GM21381 (cell line): Measurements from ENCODE around the gene D2HGDH.
"Not testable (repeated sequence)": the region's sequence is repeated elsewhere in the genome, so short reads cannot be mapped to it uniquely, and the experiment has no call there.

Source experiments
- ATAC-seq: cut with Tn5 transposase; IDR thresholded peaks from one replicate; pipeline ENCODE4 v1.9.1; 2021; ENCODE audit warnings: mild to moderate bottlenecking, moderate library complexity; ENCODE audit not compliant: unreplicated experiment

D2HGDH gene

DNA sequence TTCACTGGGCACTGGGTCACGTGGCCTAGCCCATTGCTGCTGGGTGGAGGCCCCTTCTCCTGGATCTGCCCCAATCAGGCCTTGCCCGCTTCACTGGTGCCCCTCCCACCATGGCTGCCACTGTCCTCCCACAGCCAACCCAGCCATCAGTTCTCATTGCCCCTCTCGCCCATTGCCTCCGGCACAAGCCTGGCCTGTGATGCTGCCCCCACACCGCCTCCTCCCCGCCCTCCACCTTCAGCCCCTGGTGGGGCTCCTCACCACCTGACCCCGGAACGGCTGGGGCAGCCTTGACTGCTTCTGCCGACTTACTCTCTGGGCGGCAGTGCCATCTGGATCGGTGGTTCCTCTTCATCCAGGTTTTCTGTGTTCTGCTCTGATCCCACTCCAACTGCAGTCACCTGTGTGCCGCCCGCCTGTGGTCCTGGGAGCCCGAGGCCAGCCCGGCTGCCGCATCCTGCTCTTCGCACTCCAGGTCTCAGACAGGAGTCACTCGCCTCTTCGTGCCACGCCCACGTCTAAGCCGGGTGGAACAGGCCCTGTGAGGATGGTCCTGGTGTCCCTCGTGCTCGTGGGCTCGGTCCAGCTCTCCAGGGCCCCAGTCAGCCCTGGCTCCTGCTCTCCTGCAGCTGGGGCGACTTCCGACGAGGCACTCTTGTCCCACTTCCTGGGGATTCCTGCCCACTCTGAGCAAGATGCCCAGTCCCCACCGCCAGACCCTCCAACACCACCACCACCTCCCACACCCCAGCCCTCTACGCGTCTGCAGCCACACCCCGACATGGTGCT lies 14.2 kb downstream of the D2HGDH start:
- no peak for ATAC-seq

DNA sequence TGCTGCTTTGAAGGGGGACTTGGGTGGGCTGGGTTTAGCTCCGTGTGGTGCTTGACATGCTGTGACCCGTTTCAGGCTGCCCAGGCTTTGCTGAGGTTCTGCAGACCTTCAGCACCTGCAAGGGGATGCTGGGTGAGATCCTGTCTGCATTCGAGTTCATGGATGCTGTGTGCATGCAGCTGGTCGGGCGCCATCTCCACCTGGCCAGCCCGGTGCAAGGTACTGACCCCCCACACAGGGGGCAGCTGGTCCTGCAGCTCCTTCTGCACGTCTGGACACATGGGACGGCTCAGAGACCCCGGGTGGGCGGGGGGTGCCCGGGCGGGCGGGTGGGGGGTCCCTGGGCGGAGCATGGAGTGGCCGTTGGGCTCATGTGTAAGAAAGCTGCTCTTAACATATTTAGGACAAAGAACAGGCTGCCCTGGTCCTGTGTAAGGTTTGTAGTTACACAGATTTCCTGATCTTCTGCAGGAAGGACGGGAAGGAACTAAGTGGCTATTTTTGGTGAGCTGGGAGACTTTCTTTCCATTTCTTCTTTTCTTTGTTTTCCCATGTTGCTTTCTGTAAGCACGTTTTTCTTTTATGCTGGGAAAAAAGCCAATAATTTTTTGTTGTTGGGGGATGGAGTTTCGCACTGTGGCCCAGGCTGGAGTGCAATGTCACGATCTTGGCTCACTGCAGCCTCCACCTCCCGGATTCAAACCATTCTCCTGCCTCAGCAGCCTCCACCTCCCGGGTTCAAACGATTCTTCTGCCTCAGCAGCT lies 15.8 kb downstream of the D2HGDH start:
- no peak for ATAC-seq

DNA sequence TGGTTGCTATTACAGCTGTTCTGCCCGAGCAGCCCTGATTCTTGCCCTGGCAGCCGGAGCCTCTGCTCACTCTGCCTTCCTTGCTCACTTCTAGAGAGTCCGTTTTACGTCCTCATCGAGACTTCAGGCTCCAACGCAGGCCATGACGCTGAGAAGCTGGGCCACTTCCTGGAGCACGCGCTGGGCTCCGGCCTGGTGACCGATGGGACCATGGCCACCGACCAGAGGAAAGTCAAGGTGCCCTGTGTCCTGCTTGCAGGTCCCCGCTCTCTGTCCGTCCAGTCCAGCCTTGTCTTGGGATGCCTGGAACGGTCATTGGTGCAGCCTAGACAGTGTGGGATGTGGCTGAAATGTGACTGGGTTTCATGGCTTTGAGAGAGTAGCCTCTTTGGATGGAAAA lies 16.7 kb downstream of the D2HGDH start:
- ATAC-seq, result no peak

GRCh38 chr2:241751776-241752175 lies 17.3 kb downstream of the D2HGDH start:
- no peak for ATAC-seq

GRCh38 chr2:241752253-241752652 lies 17.8 kb downstream of the D2HGDH start:
- no peak for ATAC-seq

GRCh38 chr2:241752689-241753276 lies 18.4 kb downstream of the D2HGDH start:
- no peak for ATAC-seq

- no peak for ATAC-seq
Observed at GRCh38 chr2:241753493-241753892, 19.1 kb downstream of the D2HGDH start.

GRCh38 chr2:241754042-241754441 lies 19.6 kb downstream of the D2HGDH start:
- no peak for ATAC-seq

DNA sequence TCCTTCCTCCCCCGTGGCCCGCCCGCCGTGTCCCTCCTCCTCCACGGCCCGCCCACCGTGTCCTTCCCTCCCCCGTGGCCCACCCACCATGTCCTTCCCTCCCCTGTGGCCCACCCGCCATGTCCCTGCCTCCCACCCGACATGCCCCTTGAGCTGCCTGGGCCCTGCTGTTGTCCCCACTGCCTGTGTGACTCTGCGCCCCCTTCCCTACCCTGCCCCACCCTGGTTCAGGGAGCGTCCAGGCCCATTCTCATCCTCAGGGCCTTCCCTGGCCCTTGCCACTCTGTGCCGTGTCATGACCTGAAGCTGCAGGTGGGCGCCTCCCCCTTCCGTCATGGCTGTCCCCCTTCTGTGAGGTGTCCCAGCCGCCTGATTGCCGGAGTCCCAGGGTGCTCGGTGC lies 20.7 kb downstream of the D2HGDH start:
- no peak for ATAC-seq

- ATAC-seq, result no peak
Observed at GRCh38 chr2:241755777-241756176, 21.3 kb downstream of the D2HGDH start.

DNA sequence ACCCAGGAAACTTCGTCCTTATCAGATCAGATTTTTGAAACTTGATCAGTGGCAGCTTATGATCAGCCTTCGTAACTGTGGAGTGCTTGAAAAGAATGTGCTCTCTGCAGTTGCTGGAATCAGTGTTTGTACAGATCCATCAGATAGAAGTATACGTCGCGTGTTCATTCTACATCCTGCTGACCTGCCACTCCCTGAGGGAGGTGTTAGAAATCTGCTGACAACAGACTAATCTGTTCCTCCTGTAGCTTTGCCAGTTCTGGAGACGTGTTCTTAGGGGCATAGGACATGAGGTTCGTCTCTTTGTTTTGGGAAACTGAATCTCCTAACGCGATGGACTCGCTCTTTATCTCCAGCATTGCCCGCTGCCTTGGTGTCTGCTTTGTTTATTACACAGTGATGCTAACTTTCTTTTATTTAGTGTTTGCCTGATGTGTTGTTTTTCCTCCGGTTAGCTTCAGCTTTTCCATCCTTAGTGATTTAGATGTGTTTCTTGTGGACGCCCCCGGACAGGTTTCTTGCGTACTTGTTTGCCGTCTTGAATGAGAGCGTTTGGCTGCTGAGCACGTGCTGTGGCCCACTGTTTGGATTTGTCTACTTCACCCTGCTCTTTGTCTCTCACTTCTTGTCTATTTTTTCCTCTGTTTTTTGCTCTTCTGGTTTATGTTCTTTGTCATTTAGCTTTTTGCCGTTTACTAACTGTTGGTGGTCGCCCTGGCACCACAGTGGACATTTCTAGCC lies 24.8 kb downstream of the D2HGDH start:
- no peak for ATAC-seq

DNA sequence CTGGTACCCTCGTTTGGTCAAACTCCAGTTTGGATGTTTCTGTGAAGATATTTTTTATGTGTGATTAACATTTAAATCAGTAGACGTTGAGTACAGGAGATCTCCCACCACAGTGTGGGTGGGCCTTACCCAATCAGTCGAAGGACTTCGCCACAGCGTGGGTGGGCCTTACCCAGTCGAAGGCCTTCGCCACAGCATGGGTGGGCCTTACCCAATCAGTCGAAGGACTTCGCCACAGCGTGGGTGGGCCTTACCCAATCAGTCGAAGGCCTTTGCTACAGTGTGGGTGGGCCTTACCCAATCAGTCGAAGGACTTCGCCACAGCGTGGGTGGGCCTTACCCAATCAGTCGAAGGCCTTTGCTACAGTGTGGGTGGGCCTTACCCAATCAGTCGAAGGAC lies 25.5 kb downstream of the D2HGDH start:
- ATAC-seq, result not testable (repeated sequence)

DNA sequence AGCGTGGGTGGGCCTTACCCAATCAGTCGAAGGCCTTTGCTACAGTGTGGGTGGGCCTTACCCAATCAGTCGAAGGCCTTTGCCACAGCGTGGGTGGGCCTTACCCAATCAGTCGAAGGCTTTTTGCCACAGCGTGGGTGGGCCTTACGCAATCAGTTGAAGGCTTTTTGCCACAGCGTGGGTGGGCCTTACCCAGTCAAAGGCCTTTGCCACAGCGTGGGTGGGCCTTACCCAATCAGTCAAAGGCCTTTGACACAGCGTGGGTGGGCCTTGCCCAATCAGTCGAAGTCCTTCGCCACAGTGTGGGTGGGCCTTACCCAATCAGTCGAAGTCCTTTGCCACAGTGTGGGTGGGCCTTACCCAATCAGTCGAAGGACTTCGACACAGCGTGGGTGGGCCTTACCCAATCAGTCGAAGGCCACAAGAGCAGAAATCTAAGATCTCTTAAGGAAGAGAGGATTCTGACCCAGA lies 25.9 kb downstream of the D2HGDH start:
- no peak for ATAC-seq

DNA sequence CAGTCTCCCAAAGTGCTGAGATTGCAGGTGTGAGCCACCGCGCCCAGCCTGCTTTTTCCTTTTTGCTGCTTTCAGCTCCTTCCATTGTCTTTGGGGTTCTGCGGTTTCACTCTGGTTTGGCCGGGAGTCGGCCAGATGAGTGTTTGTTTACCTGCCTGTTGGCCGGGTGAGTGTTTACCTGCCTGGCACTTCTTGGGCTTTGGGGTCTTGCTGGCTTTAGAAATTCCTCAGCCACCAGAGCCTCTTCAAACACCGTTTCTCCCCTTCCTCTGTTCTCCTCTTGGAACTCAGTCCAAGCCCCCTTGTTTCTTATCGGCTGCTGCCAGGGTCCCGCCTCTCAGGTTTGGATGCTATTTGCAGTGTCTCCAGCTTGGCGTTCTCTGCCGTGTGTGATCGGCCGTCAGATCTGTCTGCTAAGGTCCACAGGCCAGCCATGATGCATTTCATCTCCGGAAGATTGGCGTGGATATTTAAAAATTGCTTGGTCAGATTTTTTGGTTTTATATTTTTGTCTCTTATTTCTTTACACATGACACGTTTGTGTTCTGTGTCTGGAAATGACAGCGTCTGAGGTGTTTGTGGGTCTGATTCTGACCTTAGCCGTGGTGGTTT lies 28.0 kb downstream of the D2HGDH start:
- no peak for ATAC-seq

- ATAC-seq, result peak; percentile 89
Observed at GRCh38 chr2:241762933-241763369, 28.5 kb downstream of the D2HGDH start.

- no peak for ATAC-seq
Observed at GRCh38 chr2:241763551-241764274, 29.3 kb downstream of the D2HGDH start.

DNA sequence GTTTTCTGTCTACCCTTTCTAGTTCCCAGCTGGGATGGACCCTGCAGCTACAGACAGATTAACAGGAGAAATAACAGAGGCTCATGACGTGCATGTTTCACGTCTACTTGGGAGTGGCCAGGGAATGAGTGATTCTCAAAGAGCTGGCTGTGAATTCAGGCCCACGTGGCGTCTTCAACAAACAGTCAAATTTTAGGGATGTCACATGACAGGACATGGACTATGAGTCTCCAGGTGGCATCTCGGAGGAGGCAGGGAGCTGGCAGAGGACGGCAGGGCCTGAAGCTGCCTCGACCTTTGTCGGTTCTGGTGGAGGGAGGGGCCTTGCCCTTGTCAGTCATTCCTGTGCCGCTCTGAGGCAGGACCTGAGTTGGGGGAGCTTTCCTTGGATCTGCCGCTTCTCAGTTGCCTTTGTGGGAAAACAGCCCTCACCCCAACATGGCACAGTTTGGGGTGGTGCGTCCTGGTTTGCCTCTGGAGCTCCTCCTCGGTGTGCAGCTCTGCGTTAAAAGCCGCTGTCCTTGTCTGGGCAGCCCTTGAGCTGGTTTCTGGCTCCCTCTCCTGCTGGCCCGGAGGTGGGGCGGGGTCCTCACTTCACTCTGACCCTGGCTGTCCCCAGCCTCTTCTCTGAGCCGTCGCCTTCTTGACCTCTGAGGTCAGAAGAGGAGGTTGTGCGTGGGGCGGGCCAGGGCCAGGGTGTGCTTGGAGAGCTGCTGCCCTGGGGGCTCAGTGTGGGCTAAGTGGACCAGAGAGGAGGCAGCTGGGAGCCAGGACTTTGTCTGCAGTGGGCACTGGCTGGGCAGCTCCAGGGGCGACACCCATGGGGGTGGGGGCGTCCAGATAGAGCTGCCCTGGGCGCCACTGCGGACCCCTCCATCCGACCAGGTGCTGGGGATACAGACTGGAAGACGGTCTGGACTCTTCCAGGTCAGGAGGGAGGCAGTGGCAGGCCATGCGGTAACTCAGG lies 30.1 kb downstream of the D2HGDH start:
- no peak for ATAC-seq

GRCh38 chr2:241767464-241768250 lies 33.2 kb downstream of the D2HGDH start:
- ATAC-seq, result no peak
